ENCODE results near the gene BCAR1.

- TF ChIP-seq POLR2A (IDR thresholded peaks at IDR 0.05; ENCODE audit: low read length) (no peak), POLR2AphosphoS2 (conservative IDR thresholded peaks at IDR 0.05; ENCODE audit: low read length) (no peak), CTCF (IDR thresholded peaks at IDR 0.05) (no peak), HDAC2 (IDR thresholded peaks at IDR 0.05) (no peak), BHLHE40 (IDR thresholded peaks at IDR 0.05; ENCODE audit: low read depth, low read length) (no peak), MAFK (IDR thresholded peaks at IDR 0.05; ENCODE audit: partially characterized antibody) (no peak)
Observed at GRCh38 chr16:75286389-75286788, 35.0 kb upstream of the BCAR1 start.
